GM18502 (cell line): Measurements from ENCODE around the gene HBE1.
A peak's percentile ranks its signal among the peaks of the same experiment; 100 is the strongest.

Experiments used
- ATAC-seq: cut with Tn5 transposase; IDR thresholded peaks from one replicate; pipeline ENCODE4 v1.9.1; 2021; ENCODE audit warnings: mild to moderate bottlenecking; ENCODE audit not compliant: unreplicated experiment, poor library complexity

The HBE1 gene

DNA sequence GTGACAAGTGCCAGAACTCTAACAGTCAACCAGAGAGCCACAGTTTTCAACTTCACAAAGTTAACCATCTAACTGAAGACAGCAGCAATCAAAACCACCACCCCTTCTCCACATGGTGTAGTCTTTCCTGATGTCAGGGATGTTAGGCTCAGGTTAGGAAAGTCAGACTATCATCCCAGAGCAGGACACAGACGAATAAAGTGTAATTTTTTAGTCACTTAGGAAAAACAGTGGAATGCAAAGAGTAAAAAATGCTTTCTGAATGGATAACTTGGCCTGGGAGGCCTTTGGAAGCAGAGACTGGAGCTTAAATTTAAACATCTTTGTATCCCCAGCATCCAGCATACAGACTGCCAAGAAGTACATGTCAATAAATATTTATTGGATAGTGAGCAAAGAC is 16.6 kb upstream of the HBE1 start:
- no peak for ATAC-seq

DNA sequence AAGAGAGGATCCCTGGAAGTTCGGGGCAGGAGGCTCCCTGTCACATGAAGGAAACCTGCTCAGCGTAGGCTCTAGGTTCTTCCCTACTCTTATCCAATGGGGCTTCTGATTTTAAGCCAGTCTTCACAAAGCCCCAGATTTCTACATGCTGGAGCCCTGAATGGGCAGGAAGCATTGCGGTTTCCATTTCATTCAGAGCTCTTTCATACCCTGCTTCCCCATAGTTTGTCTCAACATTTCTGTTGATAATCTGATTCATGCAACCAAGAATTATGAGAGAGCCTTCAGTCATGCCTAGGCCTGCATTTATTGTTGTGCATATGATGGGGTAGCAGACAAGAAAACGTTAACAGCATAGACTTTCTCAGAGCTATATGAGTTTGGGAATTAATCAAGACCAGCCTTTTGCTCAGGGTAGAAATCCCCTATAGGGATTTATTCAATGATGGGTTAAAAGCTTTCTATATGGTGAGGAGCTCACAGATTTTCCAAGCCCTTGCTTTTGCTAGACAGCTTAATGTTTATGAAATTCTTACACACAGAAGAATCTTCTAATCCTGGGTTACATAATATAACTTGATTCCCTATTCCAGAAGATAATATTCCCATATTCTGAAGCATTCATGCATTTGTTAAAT is 16.1 kb upstream of the HBE1 start:
- no peak for ATAC-seq

DNA sequence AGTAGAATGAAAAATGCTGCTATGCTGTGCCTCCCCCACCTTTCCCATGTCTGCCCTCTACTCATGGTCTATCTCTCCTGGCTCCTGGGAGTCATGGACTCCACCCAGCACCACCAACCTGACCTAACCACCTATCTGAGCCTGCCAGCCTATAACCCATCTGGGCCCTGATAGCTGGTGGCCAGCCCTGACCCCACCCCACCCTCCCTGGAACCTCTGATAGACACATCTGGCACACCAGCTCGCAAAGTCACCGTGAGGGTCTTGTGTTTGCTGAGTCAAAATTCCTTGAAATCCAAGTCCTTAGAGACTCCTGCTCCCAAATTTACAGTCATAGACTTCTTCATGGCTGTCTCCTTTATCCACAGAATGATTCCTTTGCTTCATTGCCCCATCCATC is 14.9 kb upstream of the HBE1 start:
- ATAC-seq, result no peak

DNA sequence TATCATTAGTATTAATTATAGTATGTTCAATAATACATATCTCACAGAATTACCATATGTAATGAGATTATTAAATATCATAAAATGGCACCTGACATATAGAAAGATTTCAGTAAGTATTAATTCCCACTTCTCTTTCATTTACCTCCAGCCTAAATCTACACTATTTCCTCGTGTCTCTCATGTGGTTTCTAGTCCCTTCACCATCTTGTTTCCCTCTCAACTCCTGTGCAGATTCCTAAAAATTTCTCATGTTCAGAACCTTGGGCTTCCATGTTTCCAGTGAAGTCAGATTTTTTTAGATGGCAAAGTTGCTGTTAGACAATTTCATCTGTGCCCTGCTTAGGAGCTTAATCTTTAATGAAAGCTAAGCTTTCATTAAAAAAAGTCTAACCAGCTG is 14.1 kb upstream of the HBE1 start:
- no peak for ATAC-seq

DNA sequence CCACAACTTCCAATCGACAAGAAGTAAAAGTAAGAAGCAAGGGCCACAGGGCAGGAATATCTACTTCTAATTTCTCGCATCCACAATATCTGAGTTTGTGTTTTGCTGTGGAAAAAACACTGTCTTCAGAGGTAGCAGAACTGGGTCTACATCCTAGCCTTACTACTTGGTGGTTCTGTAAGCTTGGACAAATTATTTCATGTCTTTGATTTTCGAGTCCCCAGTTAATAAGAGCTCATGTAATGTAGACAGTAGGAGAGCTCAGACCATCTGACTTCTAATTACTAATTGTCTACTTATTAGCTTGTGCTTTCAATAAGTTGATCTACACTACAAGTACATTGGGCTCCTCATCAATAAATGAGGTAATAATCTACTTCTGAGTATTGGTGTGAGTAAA is 13.3 kb upstream of the HBE1 start:
- ATAC-seq, result no peak

DNA sequence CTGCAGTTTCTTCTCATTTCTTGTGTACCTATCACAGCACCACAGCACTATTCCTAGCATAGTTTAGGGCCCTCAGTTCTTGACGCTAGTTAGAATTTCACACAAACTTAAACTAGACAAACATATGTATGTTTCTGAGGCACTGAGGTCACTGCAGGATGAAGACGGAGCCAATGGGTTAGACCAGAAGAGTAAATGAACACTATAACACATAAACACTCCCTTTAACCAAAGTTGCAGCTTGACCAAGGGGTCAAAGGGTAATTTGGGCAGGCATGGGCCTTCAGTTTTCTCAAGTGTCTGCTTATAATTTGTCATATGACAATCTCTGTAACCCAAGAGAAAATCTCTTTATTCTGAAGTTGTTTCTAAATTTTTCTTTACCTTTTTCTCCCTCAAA is 12.9 kb upstream of the HBE1 start:
- no peak for ATAC-seq

DNA sequence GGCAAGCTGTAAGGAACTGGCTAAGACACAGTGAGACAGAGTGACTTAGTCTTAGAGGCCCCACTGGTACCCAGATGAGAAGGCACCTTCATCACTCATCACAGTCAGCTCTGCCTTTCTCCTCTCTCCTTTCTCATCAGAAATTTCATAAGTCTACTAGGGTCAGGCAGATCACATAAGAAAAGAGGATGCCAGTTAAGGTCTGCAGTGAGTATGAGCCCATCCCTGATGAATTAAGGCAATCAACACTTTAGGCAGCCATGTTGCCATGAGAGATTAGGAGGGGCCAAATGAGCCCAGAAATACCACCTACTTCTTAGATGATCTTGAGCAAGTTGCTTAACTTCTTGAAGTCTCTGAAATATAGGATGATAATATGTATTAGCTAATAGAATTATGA is 11.9 kb upstream of the HBE1 start:
- no peak for ATAC-seq

DNA sequence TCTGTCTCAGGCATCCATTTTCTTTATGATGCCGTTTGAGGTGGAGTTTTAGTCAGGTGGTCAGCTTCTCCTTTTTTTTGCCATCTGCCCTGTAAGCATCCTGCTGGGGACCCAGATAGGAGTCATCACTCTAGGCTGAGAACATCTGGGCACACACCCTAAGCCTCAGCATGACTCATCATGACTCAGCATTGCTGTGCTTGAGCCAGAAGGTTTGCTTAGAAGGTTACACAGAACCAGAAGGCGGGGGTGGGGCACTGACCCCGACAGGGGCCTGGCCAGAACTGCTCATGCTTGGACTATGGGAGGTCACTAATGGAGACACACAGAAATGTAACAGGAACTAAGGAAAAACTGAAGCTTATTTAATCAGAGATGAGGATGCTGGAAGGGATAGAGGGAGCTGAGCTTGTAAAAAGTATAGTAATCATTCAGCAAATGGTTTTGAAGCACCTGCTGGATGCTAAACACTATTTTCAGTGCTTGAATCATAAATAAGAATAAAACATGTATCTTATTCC is 10.9 kb upstream of the HBE1 start:
- ATAC-seq, result peak; percentile 95

DNA sequence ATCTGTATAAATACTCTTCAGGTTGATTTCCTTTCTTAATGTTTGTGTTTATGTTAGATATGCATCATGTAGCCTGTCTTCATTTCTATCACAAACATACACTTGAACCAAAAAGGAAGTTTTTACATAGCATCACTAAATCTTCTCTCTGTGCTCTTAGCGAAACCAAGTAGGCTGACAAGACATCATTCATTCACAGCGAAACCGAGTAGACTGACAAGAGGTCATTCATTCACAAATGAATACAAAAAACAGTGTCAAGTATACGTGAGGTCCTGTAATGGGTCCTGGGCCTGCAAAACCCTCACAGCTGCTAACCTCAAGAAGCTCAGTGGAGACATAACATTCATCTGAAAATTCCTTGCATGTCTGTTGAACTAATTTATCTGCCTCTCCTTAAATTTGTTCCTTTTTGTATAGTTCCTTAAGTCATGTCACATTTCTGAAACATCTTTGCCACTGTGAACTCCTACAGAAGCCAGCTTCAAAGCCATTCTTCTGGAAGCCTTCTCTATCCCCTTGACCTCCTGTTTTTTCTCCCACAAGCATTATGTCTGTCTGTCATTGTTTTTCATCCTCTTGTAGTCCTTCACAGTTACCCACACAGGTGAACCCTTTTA is 9.8 kb upstream of the HBE1 start:
- ATAC-seq, result no peak

DNA sequence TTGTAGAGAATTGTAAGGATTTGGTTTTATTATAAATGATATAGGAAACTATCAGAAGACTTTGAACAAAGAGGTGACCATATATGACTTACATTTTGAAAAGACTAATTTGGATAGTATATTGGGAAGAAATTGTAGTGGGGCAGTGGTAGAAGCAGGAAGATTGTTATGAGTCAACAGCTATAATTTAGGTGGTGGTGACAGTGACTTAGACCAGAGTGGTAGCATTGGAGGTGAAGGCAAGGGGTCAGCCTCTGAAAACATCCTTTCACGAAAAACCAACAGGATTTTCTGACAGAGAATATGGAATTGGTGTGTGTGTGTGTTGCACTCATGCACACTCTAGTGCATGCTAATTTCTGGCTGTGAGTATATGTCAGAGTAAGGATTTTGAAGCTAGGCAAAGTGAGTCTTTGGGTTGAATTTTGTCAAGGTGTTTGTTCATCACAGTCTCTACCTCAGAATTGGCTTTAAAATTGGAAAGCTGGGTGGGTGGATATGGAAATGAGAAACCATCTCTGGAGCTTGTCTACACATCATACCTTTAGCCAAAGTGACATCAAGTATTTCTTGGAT is 8.2 kb upstream of the HBE1 start:
- ATAC-seq, result peak; percentile 63

DNA sequence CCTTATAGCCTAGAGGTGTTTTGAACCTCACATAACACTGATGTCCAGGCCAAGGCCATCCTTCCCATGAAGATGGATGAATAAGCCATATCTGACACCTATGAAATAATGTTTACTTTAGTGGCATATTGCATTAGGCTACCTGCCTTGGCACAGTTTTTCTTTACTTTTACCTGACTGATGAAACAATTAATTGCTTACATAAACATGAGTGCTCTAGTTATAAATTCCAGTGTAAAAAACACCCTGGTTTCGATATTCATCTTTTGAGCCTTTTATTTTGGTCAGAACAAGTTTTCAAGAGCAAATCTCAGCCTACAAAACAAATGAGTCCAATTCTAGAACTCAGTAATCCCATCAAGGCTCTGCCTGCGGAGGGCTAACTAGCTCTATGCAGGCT is 7.0 kb upstream of the HBE1 start:
- ATAC-seq, result no peak

DNA sequence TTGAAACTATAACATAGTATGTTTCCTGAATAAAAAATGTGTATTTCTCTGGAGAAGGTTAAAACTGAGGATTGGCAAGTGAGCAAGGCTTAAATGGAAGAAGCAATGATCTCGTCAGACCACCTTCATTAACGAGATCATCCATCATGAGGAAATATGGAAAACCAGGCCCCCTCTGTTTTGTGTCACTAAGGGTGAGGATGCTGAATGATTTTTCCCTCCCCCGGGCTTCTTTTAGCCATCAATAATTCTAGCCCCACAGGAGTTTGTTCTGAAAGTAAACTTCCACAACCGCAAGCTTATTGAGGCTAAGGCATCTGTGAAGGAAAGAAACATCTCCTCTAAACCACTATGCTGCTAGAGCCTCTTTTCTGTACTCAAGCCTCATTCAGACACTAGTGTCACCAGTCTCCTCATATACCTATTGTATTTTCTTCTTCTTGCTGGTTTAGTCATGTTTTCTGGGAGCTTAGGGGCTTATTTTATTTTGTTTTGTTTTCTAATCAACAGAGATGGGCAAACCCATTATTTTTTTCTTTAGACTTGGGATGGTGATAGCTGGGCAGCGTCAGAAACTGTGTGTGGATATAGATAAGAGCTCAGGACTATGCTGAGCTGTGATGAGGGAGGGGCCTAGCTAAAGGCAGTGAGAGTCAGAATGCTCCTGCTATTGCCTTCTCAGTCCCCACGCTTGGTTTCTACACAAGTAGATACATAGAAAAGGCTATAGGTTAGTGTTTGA is 5.8 kb upstream of the HBE1 start:
- ATAC-seq, result no peak

DNA sequence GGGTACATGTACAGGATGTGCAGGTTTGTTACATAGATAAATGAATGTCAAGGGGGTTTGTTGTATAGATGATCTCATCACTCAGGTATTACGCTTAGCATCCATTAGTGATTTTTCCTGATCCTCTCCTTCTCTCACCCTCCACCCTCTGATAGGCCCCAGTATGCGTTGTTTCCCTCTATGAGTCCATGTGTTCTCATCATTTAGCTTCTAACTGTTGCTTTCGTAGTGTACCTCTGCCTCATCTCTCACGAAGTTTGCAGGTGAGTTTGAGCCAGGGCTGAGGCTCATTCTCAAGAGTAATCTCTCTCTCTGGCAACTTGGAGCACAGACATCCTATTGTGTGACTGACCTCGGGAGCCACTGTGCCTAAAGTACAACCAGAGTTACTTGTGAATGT is 4.7 kb upstream of the HBE1 start:
- no peak for ATAC-seq

DNA sequence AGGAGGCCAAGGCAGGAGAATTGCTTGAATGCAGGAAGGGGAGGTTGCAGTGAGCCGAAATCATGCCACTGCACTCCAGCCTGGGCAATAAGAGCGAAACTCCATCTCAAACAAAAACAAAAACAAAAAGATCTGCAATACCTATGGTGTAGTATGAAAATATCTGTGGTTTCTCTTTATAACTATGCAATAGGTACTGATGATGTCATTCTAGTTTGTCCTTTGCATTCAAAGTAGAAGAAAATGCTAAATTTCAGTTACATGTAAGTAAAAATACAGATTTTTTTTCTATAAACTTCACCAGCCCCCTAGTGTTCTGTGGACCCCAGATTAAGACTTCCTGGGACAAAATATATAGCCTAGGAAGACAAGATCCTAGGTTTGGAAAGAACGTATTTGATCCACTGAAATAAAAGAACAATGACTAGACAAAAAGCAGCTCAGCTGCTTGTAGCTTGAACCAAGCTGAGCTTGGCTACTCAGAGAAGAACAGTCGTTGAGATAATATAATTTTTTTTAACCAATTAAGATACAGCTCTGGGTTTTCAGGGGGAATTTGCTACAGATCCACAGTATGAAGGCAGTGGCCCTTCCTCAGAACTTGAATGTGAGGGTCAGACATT is 2.8 kb upstream of the HBE1 start:
- no peak for ATAC-seq

DNA sequence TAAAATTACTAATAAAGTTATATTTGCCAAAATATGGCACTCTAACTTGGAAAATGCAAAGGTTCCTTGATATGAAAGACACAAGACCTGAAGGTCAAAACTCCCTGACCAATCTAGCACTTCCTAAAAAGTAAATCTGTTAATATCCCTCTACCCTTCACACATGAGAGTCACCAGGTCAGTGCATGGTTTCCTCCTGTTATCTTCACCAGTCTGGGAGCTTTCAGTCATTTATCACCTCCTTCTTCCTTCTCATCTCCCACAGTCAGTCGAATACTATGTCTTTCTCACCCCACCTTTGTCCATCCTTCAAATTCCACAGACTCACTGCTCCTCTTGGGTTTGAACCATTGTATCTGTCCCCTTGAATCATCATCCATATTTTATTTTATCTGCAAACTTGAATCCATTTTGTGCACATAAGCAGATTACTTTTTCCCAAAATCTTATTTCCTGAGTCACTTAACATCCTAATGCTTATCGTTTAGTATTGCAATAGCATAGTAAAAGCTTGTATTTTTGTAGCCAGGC is 2.6 kb downstream of the HBE1 start:
- no peak for ATAC-seq

DNA sequence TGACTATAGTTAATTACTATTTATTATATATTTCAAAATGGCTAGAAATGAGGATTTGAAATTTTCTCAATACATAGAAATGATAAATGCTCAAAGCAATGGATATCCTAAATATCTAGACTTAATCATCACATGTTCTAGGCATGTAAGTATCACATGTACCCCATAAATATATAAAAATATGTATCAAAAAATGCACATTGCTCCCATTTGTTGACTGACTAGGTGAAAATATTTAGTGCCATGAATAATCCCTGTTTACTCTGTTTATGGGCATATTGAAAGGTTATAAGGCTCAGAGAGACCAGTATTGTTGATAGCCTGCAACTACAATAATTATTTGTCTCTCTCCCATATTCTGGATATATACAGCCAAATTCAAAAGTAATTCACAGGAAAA is 3.1 kb downstream of the HBE1 start:
- ATAC-seq, result no peak

DNA sequence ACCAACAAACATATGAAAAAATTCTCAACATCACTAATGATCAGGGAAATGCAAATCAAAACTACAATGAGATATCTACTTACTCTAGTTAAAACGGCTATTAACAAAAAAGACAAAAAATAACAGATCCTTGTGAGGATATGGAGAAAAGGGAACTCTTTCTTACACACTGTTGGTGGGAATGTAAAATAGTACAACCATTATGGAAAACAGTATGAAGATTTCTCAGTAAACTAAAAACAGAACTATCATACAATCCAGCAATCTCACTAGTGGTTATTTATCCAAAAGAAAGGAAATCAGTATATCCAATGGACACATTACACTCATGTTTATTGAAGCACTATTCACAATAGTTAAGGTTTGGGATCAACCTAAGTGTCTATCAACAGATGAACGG is 3.9 kb downstream of the HBE1 start:
- ATAC-seq, result no peak

DNA sequence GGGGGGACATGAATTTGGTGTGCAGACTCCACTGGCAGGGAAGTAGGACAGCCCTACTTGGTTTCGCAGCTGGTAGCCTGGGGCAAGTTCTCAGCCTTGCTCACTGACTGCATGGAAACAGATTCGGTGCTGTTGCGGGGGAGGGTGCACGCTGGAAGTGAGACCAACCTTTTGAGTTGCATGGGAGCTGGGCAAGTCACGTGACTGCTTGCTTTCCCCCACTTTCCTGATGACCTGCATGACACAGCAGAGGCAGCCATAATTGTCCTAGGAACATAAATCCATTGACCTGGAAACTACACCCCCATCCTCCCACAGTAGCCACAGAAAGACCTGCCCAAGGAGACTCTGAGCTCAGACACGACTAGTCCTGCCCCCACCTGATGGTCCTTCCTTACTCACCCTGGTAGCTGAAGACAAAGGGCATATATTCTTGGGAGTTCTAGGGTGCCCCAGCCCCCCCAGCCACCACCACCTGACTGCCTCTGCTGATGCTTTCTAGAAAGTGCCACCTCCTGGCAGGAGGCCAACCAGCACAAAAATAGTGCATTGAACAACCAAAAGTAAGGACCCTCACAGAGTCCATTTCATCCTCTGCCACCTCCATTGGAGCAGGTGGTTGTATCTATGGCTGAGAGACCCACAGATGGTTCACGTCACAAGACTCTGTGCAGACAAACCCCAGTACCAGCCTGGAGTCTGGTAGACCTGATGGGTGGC is 11.0 kb downstream of the HBE1 start:
- ATAC-seq, result no peak

DNA sequence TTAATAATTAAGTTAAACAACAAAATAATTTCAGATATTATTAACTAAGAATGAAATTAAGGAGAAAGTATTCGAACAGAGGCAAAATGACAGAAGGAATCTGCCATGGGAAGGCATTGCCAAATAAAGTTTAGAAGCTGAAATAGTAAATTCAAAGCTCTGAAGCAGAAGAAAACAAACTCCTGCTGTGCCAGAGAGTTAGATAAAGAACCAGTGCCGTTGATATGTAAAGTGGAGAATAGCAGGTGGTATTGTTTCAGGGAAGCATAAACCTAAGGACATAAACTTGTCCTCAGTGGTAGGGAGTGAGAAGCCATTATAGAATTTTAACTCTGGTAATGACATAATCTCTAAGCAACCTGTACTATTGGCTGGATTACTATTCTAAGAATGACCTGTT is 12.4 kb downstream of the HBE1 start:
- no peak for ATAC-seq
